Choroid plexus epithelial cell (primary cell): ENCODE measurements around the gene KDM3A.

Source experiments
- DNase-seq: peaks from one replicate; pipeline ENCODE4 v3.0.0-alpha.2; 2010; ENCODE audit warnings: low read depth
- H3K4me3 ChIP-seq: 2 replicates; pipeline ENCODE4 v1.5.1; 2011; ENCODE audit warnings: low read depth, mild to moderate bottlenecking, control low read depth, low read length, moderate library complexity
- CTCF ChIP-seq: conservative IDR thresholded peaks from 2 replicates; pipeline ENCODE4 v1.5.1; 2011; ENCODE audit warnings: low read depth, mild to moderate bottlenecking, control low read depth, inconsistent platforms, low read length, moderate library complexity

KDM3A gene

GRCh38 chr2:86461042-86461743, 20.0 kb downstream of the KDM3A start:
- no peak for TF ChIP-seq CTCF
- no peak for DNase-seq
- no peak overlapping the region for H3K4me3 ChIP-seq

GRCh38 chr2:86464652-86465051, 23.5 kb downstream of the KDM3A start:
- TF ChIP-seq CTCF = no peak
- DNase-seq = no peak
- no peak overlapping the region for H3K4me3 ChIP-seq

GRCh38 chr2:86466306-86466705, 25.1 kb downstream of the KDM3A start:
- no peak for DNase-seq
- TF ChIP-seq CTCF = no peak
- H3K4me3 ChIP-seq = no peak overlapping the region

- no peak for DNase-seq
- TF ChIP-seq CTCF = no peak
- no peak overlapping the region for H3K4me3 ChIP-seq
These were observed 27.2 kb downstream of the KDM3A start for GRCh38 chr2:86468162-86469033.

- no peak for DNase-seq
- TF ChIP-seq CTCF = no peak
- H3K4me3 ChIP-seq = no peak overlapping the region
These were observed 29.7 kb downstream of the KDM3A start for GRCh38 chr2:86470890-86471289.

GRCh38 chr2:86471637-86472036, 30.5 kb downstream of the KDM3A start:
- no peak for TF ChIP-seq CTCF
- H3K4me3 ChIP-seq = no peak overlapping the region
- DNase-seq = no peak
